OCI-M2 (cell line): ENCODE results near the gene TDP1.

Experiments
- DNase-seq: peaks from one replicate; lab custom pipeline; 2025; ENCODE audit not compliant: unreplicated experiment; lab: John Stamatoyannopoulos, UW

The TDP1 gene

GRCh38 chr14:89941830-89942377, 13.8 kb upstream of the TDP1 start:
- no peak for DNase-seq

- no peak for DNase-seq
These were observed 8.4 kb upstream of the TDP1 start for GRCh38 chr14:89947344-89947743.

GRCh38 chr14:89952576-89952975, 3.2 kb upstream of the TDP1 start:
- no peak for DNase-seq

- no peak for DNase-seq
These were observed 2.1 kb upstream of the TDP1 start for GRCh38 chr14:89953602-89954001.

- peak; percentile 92 for DNase-seq
These were observed 1.4 kb upstream of the TDP1 start, which contains the start of gene EFCAB11 for GRCh38 chr14:89954070-89955021. Gene EFCAB11, minus strand, starts transcription at chr14:89954730. Its CDS starts 70 bp downstream, at chr14:89954660.

GRCh38 chr14:89955022-89955744, 544 bp upstream of the TDP1 start:
- no peak for DNase-seq

GRCh38 chr14:89956661-89957009, 908 bp downstream of the TDP1 start:
- no peak for DNase-seq

GRCh38 chr14:89957376-89957775, 1.6 kb downstream of the TDP1 start:
- DNase-seq = no peak

GRCh38 chr14:89957791-89958190, 2.1 kb downstream of the TDP1 start:
- no peak for DNase-seq

- no peak for DNase-seq
These were observed 3.2 kb downstream of the TDP1 start for GRCh38 chr14:89958966-89959365.

- no peak for DNase-seq
These were observed 4.2 kb downstream of the TDP1 start for GRCh38 chr14:89959853-89960445.

GRCh38 chr14:89960914-89961313, 5.2 kb downstream of the TDP1 start:
- no peak for DNase-seq

- DNase-seq = no peak
These were observed 7.7 kb downstream of the TDP1 start for GRCh38 chr14:89963288-89963978.

- DNase-seq = no peak
These were observed 10.1 kb downstream of the TDP1 start for GRCh38 chr14:89965839-89966238.

- no peak for DNase-seq
These were observed 17.6 kb downstream of the TDP1 start for GRCh38 chr14:89973234-89973823.

- DNase-seq = no peak
These were observed 21.9 kb downstream of the TDP1 start for GRCh38 chr14:89977668-89978067.

GRCh38 chr14:89978656-89979055, 22.9 kb downstream of the TDP1 start:
- no peak for DNase-seq

- no peak for DNase-seq
These were observed 27.6 kb downstream of the TDP1 start for GRCh38 chr14:89983375-89983774.

GRCh38 chr14:89986462-89987160, 30.9 kb downstream of the TDP1 start:
- DNase-seq = no peak

GRCh38 chr14:89987161-89987475, 31.4 kb downstream of the TDP1 start:
- no peak for DNase-seq
